HTERT RPE-1 (cell line): Measurements from ENCODE around the gene SOD3.

Experiments used
- in situ Hi-C: fragments of 300-500 bp; cut with MboI; formaldehyde crosslinking; loops from 4 replicates; pipeline ENCODE4 v1.14.3; 2020; ENCODE audit warnings: low sequenced_read_pairs

SOD3 gene

GRCh38 chr4:24800325-24800895 lies 5.0 kb downstream of the SOD3 start:
- in situ Hi-C loops = no loop called here

GRCh38 chr4:24801136-24801855 lies 5.9 kb downstream of the SOD3 start:
- in situ Hi-C loops = no loop called here

- in situ Hi-C loops = no loop called here
Observed at GRCh38 chr4:24802648-24803047, 7.3 kb downstream of the SOD3 start.

GRCh38 chr4:24805067-24805466 lies 9.7 kb downstream of the SOD3 start:
- in situ Hi-C loops = no loop called here

- in situ Hi-C loops = no loop called here
Observed at GRCh38 chr4:24805566-24805965, 10.2 kb downstream of the SOD3 start.

GRCh38 chr4:24806206-24806990 lies 11.0 kb downstream of the SOD3 start:
- in situ Hi-C loops = no loop called here

GRCh38 chr4:24807611-24808010 lies 12.2 kb downstream of the SOD3 start:
- in situ Hi-C loops = no loop called here

- in situ Hi-C loops = no loop called here
Observed at GRCh38 chr4:24808261-24808660, 12.9 kb downstream of the SOD3 start.

- in situ Hi-C loops = no loop called here
Observed at GRCh38 chr4:24808955-24809354, 13.6 kb downstream of the SOD3 start.

- in situ Hi-C loops = no loop called here
Observed at GRCh38 chr4:24809376-24809775, 14.0 kb downstream of the SOD3 start.

- in situ Hi-C loops = no loop called here
Observed at GRCh38 chr4:24809815-24810405, 14.5 kb downstream of the SOD3 start.

GRCh38 chr4:24810871-24811631 lies 15.7 kb downstream of the SOD3 start:
- in situ Hi-C loops = no loop called here

GRCh38 chr4:24813732-24814131 lies 18.4 kb downstream of the SOD3 start:
- in situ Hi-C loops = no loop called here

GRCh38 chr4:24816797-24817196 lies 21.4 kb downstream of the SOD3 start:
- in situ Hi-C loops = no loop called here

GRCh38 chr4:24820541-24820940 lies 25.2 kb downstream of the SOD3 start:
- in situ Hi-C loops = no loop called here

- in situ Hi-C loops = no loop called here
Observed at GRCh38 chr4:24824720-24825119, 29.3 kb downstream of the SOD3 start.

- in situ Hi-C loops = no loop called here
Observed at GRCh38 chr4:24831637-24832036, 36.3 kb downstream of the SOD3 start.

GRCh38 chr4:24835696-24836095 lies 40.3 kb downstream of the SOD3 start:
- in situ Hi-C loops = no loop called here

- in situ Hi-C loops = no loop called here
Observed at GRCh38 chr4:24836661-24837242, 41.4 kb downstream of the SOD3 start.

GRCh38 chr4:24837336-24837735 lies 42.0 kb downstream of the SOD3 start:
- in situ Hi-C loops = no loop called here

GRCh38 chr4:24837781-24838180 lies 42.4 kb downstream of the SOD3 start:
- in situ Hi-C loops = no loop called here
